GM12874 (cell line): ENCODE measurements around the gene DNASE1L1.

Source experiments
- TF ChIP-seq, protein P1 (sequence below): IDR thresholded peaks from 2 replicates; pipeline ENCODE4 v1.5.1; 2011; ENCODE audit warnings: low read depth, mild to moderate bottlenecking, control low read depth, low read length, moderate library complexity; ENCODE audit not compliant: insufficient read depth

The DNASE1L1 gene

DNA sequence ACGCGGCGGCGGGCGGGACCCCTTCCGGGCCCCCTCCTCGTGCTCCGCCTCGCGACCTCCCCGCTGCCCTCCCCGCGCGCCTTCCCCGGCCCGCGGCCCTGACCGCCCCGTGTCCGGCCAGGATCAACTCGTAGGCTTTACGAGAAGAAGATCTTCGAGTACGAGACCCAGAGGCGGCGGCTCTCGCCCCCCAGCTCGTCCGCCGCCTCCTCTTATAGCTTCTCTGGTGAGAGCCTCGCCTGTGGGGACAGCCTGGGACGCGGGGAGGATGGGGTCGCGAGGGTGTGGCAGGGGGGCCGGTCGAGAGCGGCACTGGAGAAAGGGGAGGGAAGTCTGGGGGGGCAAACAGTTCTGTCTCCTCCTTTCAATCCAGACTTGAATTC lies 29.5 kb downstream of the DNASE1L1 start:
- TF ChIP-seq, protein P1, sequence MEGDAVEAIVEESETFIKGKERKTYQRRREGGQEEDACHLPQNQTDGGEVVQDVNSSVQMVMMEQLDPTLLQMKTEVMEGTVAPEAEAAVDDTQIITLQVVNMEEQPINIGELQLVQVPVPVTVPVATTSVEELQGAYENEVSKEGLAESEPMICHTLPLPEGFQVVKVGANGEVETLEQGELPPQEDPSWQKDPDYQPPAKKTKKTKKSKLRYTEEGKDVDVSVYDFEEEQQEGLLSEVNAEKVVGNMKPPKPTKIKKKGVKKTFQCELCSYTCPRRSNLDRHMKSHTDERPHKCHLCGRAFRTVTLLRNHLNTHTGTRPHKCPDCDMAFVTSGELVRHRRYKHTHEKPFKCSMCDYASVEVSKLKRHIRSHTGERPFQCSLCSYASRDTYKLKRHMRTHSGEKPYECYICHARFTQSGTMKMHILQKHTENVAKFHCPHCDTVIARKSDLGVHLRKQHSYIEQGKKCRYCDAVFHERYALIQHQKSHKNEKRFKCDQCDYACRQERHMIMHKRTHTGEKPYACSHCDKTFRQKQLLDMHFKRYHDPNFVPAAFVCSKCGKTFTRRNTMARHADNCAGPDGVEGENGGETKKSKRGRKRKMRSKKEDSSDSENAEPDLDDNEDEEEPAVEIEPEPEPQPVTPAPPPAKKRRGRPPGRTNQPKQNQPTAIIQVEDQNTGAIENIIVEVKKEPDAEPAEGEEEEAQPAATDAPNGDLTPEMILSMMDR = no peak

DNA sequence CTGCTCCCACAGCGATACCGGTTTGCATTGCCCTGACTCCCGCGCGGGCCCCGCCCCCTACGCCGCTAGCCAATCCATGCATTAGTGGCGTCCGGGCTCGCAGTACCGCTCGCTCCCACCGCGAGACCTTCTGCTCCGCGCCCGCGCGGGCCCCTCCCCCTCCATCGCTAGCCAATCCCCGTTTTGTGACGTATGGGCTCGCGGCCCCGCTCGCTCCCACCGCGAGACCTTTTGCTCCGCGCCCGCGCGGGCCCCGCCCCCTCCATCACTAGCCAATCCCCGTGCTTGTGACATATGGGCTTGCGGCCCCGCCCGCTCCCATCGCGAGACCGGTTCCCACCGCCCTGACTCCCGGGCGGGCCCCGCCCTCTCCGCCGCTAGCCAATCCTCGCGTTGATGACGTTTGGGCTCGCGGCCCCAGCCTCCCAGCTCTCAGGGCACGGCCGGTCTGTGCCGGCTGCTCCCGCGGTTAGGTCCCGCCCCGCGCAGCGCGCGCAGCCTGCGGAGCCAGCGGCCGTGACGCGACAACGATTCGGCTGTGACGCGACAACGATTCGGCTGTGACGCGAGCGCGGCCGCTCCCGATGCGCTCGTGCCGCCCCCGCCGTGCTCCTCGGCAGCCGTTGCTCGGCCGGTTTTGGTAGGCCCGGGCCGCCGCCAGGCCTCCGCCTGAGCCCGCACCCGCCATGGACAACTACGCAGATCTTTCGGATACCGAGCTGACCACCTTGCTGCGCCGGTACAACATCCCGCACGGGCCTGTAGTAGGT lies 30.1 kb downstream of the DNASE1L1 start, which contains the start of gene EMD:
Gene EMD, plus strand, starts transcription at position 497 of the 770 bp plus-strand sequence. Its CDS starts 190 bp downstream, at position 687.
- TF ChIP-seq, protein P1 = no peak

DNA sequence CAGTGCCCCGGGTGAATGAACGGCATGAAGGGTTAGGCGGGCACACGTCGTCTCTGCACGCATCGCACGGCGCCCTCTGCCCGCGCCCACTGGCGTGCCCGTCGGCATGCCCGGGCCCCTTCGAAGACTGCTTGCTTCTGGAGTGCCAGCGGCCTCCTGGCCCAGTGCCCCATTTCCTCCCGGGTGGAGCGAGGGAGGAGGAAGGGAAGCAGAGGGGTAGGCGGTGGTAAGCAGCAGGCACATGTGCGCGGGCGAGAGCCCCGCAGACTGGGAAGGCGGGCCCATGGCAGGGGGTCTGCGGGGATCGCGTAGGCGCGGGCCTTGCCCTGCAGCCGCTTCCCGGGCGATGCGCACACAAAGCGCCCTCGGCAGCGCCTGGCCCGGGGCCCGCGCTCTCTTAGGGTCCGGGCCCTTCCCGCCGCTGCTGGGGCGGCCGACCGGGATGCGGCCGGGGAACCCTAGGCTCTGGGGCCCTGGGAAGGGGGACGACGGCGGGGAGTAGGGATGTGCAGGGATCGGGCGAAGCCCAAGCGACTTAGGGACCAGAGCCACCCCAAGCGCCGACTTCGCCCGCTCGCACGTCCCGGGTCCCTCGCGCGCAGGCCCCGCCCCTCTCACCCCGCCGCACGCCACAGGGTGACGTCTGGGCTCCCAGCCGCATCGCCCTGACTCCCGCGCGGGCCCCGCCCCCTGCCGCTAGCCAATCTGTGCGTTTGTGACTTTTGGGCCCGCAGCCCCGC lies 30.8 kb downstream of the DNASE1L1 start:
- TF ChIP-seq, protein P1 = no peak

DNA sequence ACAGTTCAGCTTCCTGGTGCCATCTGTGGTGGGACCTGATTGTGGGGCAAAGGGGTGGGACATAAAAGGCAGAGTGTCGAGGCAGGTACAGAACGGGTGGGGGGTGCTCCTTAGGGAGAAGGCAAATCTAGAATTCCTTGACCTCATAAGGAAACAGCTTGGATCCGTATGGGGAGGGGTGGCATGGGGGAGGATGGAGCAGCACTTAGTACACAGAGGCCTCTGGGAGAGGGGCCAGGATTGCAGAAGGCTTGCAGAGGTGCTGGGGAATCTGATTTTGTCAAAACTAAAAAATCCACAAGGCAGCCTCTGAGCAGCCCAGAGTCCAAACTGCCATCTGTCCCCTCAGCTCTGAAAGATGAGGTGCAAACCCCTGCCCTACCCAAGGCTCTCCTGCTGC lies 32.3 kb downstream of the DNASE1L1 start:
- TF ChIP-seq, protein P1 = no peak

DNA sequence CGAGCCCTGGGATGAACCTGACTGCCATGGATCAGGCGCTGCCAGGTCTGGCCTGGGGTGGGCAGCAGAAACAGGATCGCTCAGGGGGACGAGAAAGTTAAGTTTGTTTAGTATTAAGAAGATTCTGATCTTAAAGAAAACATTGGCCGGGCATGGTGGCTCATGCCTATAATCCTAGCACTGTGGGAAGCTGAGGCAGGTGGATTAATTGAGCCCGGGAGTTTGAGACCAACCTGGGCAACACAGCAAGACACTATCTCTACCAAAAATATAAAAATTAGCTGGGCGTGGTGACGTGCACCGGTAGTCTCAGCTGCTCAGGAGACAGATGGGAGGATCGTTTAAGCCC lies 33.9 kb downstream of the DNASE1L1 start:
- TF ChIP-seq, protein P1 = no peak

DNA sequence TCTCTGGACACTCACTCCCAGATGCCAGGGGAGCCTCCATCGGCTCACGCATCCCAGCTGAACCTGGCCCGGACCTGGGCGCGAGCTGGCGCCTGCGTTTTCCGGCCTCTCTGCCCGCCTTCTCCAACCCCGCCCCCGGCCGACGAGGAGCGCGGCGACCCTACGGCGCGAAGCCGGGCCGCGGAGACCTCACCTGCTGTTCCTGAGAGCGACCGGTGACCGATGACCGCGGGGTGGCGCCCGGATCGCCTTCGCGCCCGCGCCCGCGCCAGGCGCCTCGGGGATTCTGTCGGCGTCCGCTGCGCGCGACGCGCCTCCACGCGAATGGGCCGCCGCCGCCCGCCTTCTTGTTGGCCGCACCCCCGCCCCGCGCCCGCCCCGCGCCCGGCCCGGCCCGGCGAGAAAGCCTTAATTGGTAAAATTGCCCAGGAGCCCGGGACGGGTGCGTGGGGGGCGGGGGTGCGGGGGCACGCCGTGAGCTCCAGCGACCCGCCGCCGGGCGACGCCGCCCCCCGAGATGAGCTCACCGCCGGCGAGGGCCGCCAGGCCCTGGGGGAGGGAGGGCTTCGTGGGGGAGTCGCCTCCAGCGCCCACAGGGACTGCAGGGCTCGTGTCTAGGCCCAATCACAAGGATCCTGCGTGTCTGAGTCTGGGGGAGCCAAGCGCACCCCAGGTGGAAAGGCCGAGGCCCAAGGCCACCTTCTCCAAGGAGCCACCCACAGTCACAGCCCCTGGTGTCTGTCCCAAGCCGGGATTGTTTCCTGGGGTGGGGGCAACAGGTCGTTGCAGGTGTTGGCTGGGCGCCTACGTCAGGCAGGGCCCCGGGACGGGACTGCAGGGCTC lies 34.5 kb downstream of the DNASE1L1 start, which contains the start of gene FLNA:
Gene FLNA, minus strand, starts transcription at position 322 of the 843 bp plus-strand sequence. CDS start 3,389 bp downstream, outside the sequence.
- TF ChIP-seq, protein P1 = 0 out of 2 replicates have a peak, but pooled peaks have one; percentile 15
